ENCODE measurements around the gene RIN1.

The RIN1 gene

GRCh38 chr11:66333220-66333877 is 2.9 kb downstream of the RIN1 start:
- Histone ChIP-seq H3K4me3 (ENCODE audit: insufficient read depth, low read depth, low read length, poor library complexity, severe bottlenecking) (no peak overlapping the region), H3K36me3 (ENCODE audit: control insufficient read depth, insufficient read depth, low read length) (peaks cover 4% of the 10 kb centered on the region), H3K9me3 (ENCODE audit: control insufficient read depth, low read length) (no peaks in the 10 kb centered on the region), H3K4me1 (ENCODE audit: control insufficient read depth, insufficient read depth, low read length, poor library complexity, severe bottlenecking) (peaks cover 22% of the 10 kb centered on the region), H3K27me3 (replicated peaks; ENCODE audit: control insufficient read depth, insufficient read depth, low read length, poor library complexity, severe bottlenecking) (no peaks in the 10 kb centered on the region), H3K27ac (ENCODE audit: insufficient read depth, low read length, poor library complexity, severe bottlenecking) (no peak overlapping the region)
- no peak for DNase-seq

- no peaks in the 10 kb centered on the region for H3K27me3 ChIP-seq (replicated peaks; ENCODE audit: control insufficient read depth, insufficient read depth, low read length, poor library complexity, severe bottlenecking)
- no peak for DNase-seq
- H3K4me1 ChIP-seq (ENCODE audit: control insufficient read depth, insufficient read depth, low read length, poor library complexity, severe bottlenecking) = peaks cover 28% of the 10 kb centered on the region
- no peak overlapping the region for H3K27ac ChIP-seq (ENCODE audit: insufficient read depth, low read length, poor library complexity, severe bottlenecking)
- H3K4me3 ChIP-seq (ENCODE audit: insufficient read depth, low read depth, low read length, poor library complexity, severe bottlenecking) = no peak overlapping the region
- H3K36me3 ChIP-seq (ENCODE audit: control insufficient read depth, insufficient read depth, low read length) = no peaks in the 10 kb centered on the region
- no peaks in the 10 kb centered on the region for H3K9me3 ChIP-seq (ENCODE audit: control insufficient read depth, low read length)
Observed at GRCh38 chr11:66332371-66333219, 3.6 kb downstream of the RIN1 start.

- Histone ChIP-seq H3K36me3 (ENCODE audit: control insufficient read depth, insufficient read depth, low read length) (no peaks in the 10 kb centered on the region), H3K27ac (ENCODE audit: insufficient read depth, low read length, poor library complexity, severe bottlenecking) (no peak overlapping the region), H3K9me3 (ENCODE audit: control insufficient read depth, low read length) (no peaks in the 10 kb centered on the region), H3K4me1 (ENCODE audit: control insufficient read depth, insufficient read depth, low read length, poor library complexity, severe bottlenecking) (peaks cover 32% of the 10 kb centered on the region), H3K4me3 (ENCODE audit: insufficient read depth, low read depth, low read length, poor library complexity, severe bottlenecking) (no peak overlapping the region), H3K27me3 (replicated peaks; ENCODE audit: control insufficient read depth, insufficient read depth, low read length, poor library complexity, severe bottlenecking) (no peaks in the 10 kb centered on the region)
- no peak for DNase-seq
Observed at GRCh38 chr11:66331542-66332370, 4.5 kb downstream of the RIN1 start.

- Histone ChIP-seq H3K4me3 (ENCODE audit: insufficient read depth, low read depth, low read length, poor library complexity, severe bottlenecking) (no peak overlapping the region), H3K9me3 (ENCODE audit: control insufficient read depth, low read length) (no peaks in the 10 kb centered on the region), H3K36me3 (ENCODE audit: control insufficient read depth, insufficient read depth, low read length) (no peaks in the 10 kb centered on the region), H3K27ac (ENCODE audit: insufficient read depth, low read length, poor library complexity, severe bottlenecking) (no peak overlapping the region), H3K27me3 (replicated peaks; ENCODE audit: control insufficient read depth, insufficient read depth, low read length, poor library complexity, severe bottlenecking) (no peaks in the 10 kb centered on the region), H3K4me1 (ENCODE audit: control insufficient read depth, insufficient read depth, low read length, poor library complexity, severe bottlenecking) (peaks cover 30% of the 10 kb centered on the region)
- no peak for DNase-seq
Observed at GRCh38 chr11:66330931-66331330, 5.3 kb downstream of the RIN1 start.

GRCh38 chr11:66329165-66329673 is 7.0 kb downstream of the RIN1 start:
- Histone ChIP-seq H3K36me3 (ENCODE audit: control insufficient read depth, insufficient read depth, low read length) (no peaks in the 10 kb centered on the region), H3K4me1 (ENCODE audit: control insufficient read depth, insufficient read depth, low read length, poor library complexity, severe bottlenecking) (peaks cover 27% of the 10 kb centered on the region), H3K27me3 (replicated peaks; ENCODE audit: control insufficient read depth, insufficient read depth, low read length, poor library complexity, severe bottlenecking) (no peaks in the 10 kb centered on the region), H3K27ac (ENCODE audit: insufficient read depth, low read length, poor library complexity, severe bottlenecking) (no peak overlapping the region), H3K4me3 (ENCODE audit: insufficient read depth, low read depth, low read length, poor library complexity, severe bottlenecking) (no peak overlapping the region), H3K9me3 (ENCODE audit: control insufficient read depth, low read length) (no peaks in the 10 kb centered on the region)
- DNase-seq = no peak

GRCh38 chr11:66328302-66329144 is 7.7 kb downstream of the RIN1 start:
- peak; percentile 62 to 64 (median 63) for DNase-seq
- H3K27me3 ChIP-seq (replicated peaks; ENCODE audit: control insufficient read depth, insufficient read depth, low read length, poor library complexity, severe bottlenecking) = no peaks in the 10 kb centered on the region
- no peaks in the 10 kb centered on the region for H3K9me3 ChIP-seq (ENCODE audit: control insufficient read depth, low read length)
- no peak overlapping the region for H3K4me3 ChIP-seq (ENCODE audit: insufficient read depth, low read depth, low read length, poor library complexity, severe bottlenecking)
- H3K4me1 ChIP-seq (ENCODE audit: control insufficient read depth, insufficient read depth, low read length, poor library complexity, severe bottlenecking) = peaks cover 27% of the 10 kb centered on the region
- H3K27ac ChIP-seq (ENCODE audit: insufficient read depth, low read length, poor library complexity, severe bottlenecking) = no peak overlapping the region
- H3K36me3 ChIP-seq (ENCODE audit: control insufficient read depth, insufficient read depth, low read length) = no peaks in the 10 kb centered on the region

GRCh38 chr11:66328031-66328301 is 8.3 kb downstream of the RIN1 start:
- DNase-seq = peak in 1 of 3 donors; percentile 35
- no peaks in the 10 kb centered on the region for H3K36me3 ChIP-seq (ENCODE audit: control insufficient read depth, insufficient read depth, low read length)
- H3K4me3 ChIP-seq (ENCODE audit: insufficient read depth, low read depth, low read length, poor library complexity, severe bottlenecking) = no peak overlapping the region
- H3K4me1 ChIP-seq (ENCODE audit: control insufficient read depth, insufficient read depth, low read length, poor library complexity, severe bottlenecking) = peaks cover 27% of the 10 kb centered on the region
- H3K27me3 ChIP-seq (replicated peaks; ENCODE audit: control insufficient read depth, insufficient read depth, low read length, poor library complexity, severe bottlenecking) = no peaks in the 10 kb centered on the region
- H3K27ac ChIP-seq (ENCODE audit: insufficient read depth, low read length, poor library complexity, severe bottlenecking) = no peak overlapping the region
- H3K9me3 ChIP-seq (ENCODE audit: control insufficient read depth, low read length) = no peaks in the 10 kb centered on the region

GRCh38 chr11:66327171-66328030 is 8.8 kb downstream of the RIN1 start:
- no peak for DNase-seq
- no peaks in the 10 kb centered on the region for H3K9me3 ChIP-seq (ENCODE audit: control insufficient read depth, low read length)
- peaks cover 27% of the 10 kb centered on the region for H3K4me1 ChIP-seq (ENCODE audit: control insufficient read depth, insufficient read depth, low read length, poor library complexity, severe bottlenecking)
- H3K36me3 ChIP-seq (ENCODE audit: control insufficient read depth, insufficient read depth, low read length) = no peaks in the 10 kb centered on the region
- H3K4me3 ChIP-seq (ENCODE audit: insufficient read depth, low read depth, low read length, poor library complexity, severe bottlenecking) = no peak overlapping the region
- H3K27me3 ChIP-seq (replicated peaks; ENCODE audit: control insufficient read depth, insufficient read depth, low read length, poor library complexity, severe bottlenecking) = no peaks in the 10 kb centered on the region
- no peak overlapping the region for H3K27ac ChIP-seq (ENCODE audit: insufficient read depth, low read length, poor library complexity, severe bottlenecking)

All from effector memory CD4-positive, alpha-beta T cell (primary cell).